C4-2B (cell line): ENCODE measurements around the gene FAM228B.

Experiments used
- H3K27ac ChIP-seq: fragments of 450-650 bp; 2 replicates; pipeline ENCODE4 v1.5.1; 2017
- ZFX ChIP-seq: fragments of 450-650 bp; IDR thresholded peaks from 2 replicates; pipeline ENCODE4 v1.6.1; 2017
- TF ChIP-seq, protein P1 (sequence below): fragments of 450-650 bp; conservative IDR thresholded peaks from 2 replicates; pipeline ENCODE4 v1.5.1; 2017; ENCODE audit warnings: mild to moderate bottlenecking

FAM228B gene

DNA sequence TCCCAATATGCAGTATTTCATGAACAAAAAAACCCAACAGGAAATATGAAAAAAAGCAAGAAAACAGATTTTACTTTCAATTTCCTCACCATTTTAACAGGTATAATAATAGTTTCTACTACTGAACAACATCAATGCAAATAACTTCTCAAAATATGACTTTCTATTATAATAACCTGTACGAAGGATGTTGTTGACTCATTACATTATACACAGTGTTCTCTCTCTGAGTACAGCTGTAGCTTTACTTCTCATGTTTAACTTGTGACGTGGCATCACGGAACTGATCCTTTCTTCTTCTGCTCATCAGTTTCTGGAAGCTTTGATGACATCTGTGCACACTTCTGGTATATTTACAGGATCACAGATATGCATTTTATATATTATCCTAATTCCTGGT is 91.6 kb downstream of the FAM228B start:
- no peak overlapping the region for H3K27ac ChIP-seq
- TF ChIP-seq ZFX: no peak
- TF ChIP-seq, protein P1, sequence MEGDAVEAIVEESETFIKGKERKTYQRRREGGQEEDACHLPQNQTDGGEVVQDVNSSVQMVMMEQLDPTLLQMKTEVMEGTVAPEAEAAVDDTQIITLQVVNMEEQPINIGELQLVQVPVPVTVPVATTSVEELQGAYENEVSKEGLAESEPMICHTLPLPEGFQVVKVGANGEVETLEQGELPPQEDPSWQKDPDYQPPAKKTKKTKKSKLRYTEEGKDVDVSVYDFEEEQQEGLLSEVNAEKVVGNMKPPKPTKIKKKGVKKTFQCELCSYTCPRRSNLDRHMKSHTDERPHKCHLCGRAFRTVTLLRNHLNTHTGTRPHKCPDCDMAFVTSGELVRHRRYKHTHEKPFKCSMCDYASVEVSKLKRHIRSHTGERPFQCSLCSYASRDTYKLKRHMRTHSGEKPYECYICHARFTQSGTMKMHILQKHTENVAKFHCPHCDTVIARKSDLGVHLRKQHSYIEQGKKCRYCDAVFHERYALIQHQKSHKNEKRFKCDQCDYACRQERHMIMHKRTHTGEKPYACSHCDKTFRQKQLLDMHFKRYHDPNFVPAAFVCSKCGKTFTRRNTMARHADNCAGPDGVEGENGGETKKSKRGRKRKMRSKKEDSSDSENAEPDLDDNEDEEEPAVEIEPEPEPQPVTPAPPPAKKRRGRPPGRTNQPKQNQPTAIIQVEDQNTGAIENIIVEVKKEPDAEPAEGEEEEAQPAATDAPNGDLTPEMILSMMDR: no peak
